ENCODE data around the gene NIPAL4.
"Not testable (repeated sequence)": the region's sequence is repeated elsewhere in the genome, so short reads cannot be mapped to it uniquely, and the experiment has no call there.

NIPAL4 gene

GRCh38 chr5:157463621-157464518, 3.9 kb downstream of the NIPAL4 start:
- peak; percentile 38 for DNase-seq (ENCODE audit: low read depth)

- DNase-seq (ENCODE audit: low read depth), result peak; percentile 68
These were observed 4.6 kb downstream of the NIPAL4 start for GRCh38 chr5:157464519-157465171.

GRCh38 chr5:157468293-157468965, 8.4 kb downstream of the NIPAL4 start:
- DNase-seq (ENCODE audit: low read depth), result no peak

GRCh38 chr5:157469073-157469472, 9.1 kb downstream of the NIPAL4 start:
- DNase-seq (ENCODE audit: low read depth), result no peak

- no peak for DNase-seq (ENCODE audit: low read depth)
These were observed 9.7 kb downstream of the NIPAL4 start for GRCh38 chr5:157469687-157470086.

- DNase-seq (ENCODE audit: low read depth), result no peak
These were observed 10.6 kb downstream of the NIPAL4 start for GRCh38 chr5:157470631-157471030.

GRCh38 chr5:157471709-157472108, 11.7 kb downstream of the NIPAL4 start:
- DNase-seq (ENCODE audit: low read depth), result peak; percentile 11

- DNase-seq (ENCODE audit: low read depth), result no peak
These were observed 13.6 kb downstream of the NIPAL4 start for GRCh38 chr5:157473383-157474320.

- no peak for DNase-seq (ENCODE audit: low read depth)
These were observed 15.4 kb downstream of the NIPAL4 start for GRCh38 chr5:157475432-157475831.

GRCh38 chr5:157476702-157477408, 16.8 kb downstream of the NIPAL4 start:
- DNase-seq (ENCODE audit: low read depth), result peak; percentile 58

- DNase-seq (ENCODE audit: low read depth), result no peak
These were observed 17.9 kb downstream of the NIPAL4 start for GRCh38 chr5:157477814-157478494.

GRCh38 chr5:157478726-157479125, 18.7 kb downstream of the NIPAL4 start:
- no peak for DNase-seq (ENCODE audit: low read depth)

GRCh38 chr5:157479166-157479565, 19.2 kb downstream of the NIPAL4 start:
- DNase-seq (ENCODE audit: low read depth), result no peak

GRCh38 chr5:157479612-157480510, 19.8 kb downstream of the NIPAL4 start:
- no peak for DNase-seq (ENCODE audit: low read depth)

GRCh38 chr5:157481265-157481664, 21.3 kb downstream of the NIPAL4 start:
- no peak for DNase-seq (ENCODE audit: low read depth)

GRCh38 chr5:157481666-157482065, 21.7 kb downstream of the NIPAL4 start:
- DNase-seq (ENCODE audit: low read depth), result no peak

- DNase-seq (ENCODE audit: low read depth), result not testable (repeated sequence)
These were observed 22.7 kb downstream of the NIPAL4 start for GRCh38 chr5:157482702-157483101.

GRCh38 chr5:157484768-157485167, 24.8 kb downstream of the NIPAL4 start:
- DNase-seq (ENCODE audit: low read depth), result peak; percentile 86

- DNase-seq (ENCODE audit: low read depth), result no peak
These were observed 25.3 kb downstream of the NIPAL4 start for GRCh38 chr5:157485340-157485739.
